HG03159 (cell line): ENCODE results near the gene CAMTA1.
"Not testable (repeated sequence)": the region's sequence is repeated elsewhere in the genome, so short reads cannot be mapped to it uniquely, and the experiment has no call there.

ENCODE experiments used
- ATAC-seq: cut with Tn5 transposase; IDR thresholded peaks from one replicate; pipeline ENCODE4 v1.9.1; 2021; ENCODE audit warnings: mild to moderate bottlenecking, moderate library complexity; ENCODE audit not compliant: unreplicated experiment

The CAMTA1 gene

DNA sequence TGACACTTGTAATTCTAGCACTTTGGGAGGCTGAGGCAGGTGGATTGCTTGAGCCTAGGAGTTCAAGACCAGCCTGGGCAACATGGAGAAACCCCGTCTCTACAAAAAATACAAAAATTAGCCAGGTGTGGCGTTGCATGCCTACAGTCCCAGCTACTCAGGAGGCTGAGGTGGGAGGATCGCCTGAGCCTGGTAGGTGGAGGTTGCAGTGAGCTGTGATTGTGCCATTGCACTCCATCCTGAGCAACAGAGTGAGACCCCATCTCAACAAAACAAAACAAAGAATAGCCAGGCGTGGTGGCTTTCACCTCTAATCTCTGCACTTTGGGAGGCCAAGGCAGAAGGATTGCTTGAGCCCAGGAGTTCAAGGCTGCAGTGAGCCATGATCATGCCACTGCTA is 922.8 kb downstream of the CAMTA1 start:
- ATAC-seq = not testable (repeated sequence)

DNA sequence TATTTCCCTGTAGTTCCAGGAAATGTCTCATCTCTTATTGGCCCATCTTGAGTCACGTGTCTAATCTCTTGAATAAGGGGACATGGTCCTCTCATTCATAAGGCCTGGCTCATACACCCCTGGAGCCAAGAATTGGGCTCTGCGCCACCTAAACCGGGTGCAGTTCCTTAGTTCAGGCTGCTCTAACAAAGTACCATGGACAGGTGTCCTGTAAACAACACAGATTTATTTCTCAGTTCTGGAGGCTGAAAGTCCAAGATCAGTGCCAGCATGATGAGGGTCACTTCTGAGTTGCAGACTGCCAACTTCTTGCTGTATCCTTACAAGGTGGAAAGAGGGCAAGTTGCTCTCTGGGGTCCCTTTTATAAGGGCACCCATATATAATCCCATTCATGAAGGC is 925.6 kb downstream of the CAMTA1 start:
- ATAC-seq = no peak

DNA sequence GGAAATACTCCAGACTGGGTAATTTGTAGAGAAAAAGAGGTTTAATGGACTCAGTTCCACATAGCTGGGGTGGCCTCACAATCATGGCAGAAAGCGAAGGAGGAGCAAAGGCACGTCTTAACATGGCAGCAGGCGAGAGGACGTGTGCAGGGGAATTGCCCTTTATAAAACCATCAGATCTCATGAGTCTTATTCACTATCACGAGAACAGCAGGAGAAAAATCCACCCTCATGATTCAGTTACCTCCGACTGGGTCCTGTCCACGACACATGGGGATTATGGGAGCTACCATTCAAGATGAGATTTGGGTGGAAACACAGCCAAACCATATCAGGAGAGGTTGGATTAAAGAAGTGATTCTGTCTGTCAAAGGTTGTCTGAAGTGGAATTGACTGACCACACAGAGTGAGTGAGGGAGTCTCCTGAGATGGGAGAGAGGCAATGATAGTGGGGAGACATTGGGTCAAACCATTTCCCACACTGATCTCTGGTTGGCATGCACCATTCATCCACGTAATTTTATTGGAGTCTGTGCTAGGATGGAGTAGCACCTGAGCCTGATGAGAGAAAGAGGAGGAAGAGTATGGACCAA is 927.6 kb downstream of the CAMTA1 start:
- ATAC-seq = no peak

DNA sequence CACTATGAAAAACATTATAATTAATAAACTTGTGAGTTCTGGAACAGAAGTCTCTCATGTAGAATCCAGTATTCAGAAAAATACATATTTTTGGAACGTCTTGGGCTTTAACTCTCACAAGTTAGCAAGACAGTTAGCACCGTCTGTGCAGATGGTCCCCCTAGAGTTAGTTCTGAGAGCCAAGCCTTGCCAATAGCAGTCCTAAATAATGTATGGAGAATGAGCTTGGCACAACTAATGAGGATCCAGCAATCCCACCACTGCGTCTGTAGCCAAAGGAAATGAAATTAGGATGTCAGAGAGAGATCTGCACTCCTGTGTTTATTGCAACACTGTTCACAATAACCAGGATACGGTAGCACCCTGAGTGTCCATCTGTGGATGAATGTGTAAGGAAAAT is 931.3 kb downstream of the CAMTA1 start:
- ATAC-seq = no peak

DNA sequence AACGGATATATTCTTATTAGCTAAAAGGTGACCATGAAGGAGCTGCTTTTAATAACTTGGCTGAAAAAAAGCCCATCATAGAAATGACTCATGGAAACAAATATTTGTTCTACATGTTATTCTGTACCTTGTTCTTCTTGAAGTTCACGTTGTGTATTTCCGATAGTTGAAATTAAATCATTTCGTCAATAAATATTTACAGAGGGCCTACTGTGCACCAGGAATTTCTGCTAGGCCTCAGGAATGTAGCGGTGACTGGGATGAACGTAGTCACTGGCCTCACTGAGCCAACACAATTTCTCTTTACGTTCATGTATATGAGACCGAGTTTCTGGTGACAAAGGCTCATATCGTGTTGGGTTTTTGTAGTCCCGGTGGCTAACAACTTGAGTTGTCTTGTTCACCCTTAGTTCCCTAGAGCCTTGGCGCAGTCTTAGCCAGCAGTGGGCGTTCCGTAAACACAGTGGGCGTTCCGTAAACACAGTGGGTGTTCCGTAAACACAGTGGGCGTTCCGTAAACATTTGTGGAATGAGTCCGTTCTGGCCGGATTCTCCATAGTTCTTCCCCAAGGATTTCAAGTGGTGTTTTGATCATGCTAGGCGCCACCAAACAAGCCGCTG is 932.6 kb downstream of the CAMTA1 start:
- ATAC-seq = no peak

DNA sequence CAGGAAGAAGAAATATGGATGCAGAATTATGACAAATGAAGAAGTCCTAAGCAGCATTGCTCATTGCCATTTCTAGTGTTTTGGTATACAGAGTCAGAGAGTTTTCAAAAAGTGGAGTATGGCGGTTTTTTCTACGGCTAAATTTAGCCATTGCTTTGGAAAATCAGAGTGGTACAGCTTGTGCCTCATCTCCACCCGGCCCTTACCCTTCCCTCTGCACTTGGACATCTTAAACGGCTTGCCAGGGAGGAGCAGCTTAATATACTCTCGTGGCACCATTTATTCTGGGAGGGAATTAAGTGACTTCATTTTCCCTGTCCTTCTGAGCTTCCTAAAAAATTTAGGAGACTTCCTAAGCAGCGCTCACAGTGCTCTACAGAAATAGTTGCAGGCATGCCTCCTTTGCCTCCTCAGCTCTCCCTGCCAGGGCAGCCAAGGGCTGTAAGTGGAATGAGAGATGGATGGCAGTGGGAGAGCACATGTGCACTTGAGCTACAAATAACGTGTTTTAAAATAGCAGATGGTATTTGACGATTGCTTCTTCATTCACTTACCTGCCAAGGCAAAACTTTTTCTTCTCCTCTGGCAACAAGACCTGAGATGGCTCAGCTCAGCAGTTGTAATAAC is 934.3 kb downstream of the CAMTA1 start:
- ATAC-seq = no peak

DNA sequence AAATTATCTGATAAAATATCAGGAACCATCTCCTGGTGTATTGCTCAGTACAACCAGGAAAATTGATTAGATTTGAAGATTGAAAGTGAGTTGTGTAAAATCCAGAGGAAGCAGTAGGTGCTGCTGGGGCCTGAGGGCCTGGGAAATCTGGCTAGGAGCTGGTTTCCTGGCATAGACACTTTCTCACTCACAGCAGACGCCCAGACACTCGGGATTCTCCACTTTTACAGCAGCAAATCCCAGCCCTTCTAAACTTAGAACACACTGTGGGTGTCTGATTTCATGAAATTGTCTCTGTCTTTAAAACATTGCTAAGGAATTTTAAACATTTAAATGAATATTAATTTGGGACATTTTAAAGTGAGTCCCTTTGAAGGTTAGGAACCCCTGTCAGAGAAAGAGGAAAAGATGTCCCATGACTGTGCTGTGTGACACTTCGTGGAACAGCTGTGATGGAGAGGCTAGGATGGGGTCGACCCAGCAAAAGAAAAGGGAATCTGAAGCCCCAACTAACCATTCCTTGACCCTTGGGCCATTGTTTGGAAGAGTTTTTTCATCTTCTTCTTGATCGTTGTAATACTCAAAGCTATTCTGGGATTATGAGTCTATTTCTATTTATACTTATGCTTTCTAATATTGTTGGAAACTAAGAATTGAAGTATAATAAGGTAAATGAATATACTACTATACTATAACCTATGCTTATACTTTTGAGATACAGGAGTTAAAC is 936.9 kb downstream of the CAMTA1 start:
- no peak for ATAC-seq

DNA sequence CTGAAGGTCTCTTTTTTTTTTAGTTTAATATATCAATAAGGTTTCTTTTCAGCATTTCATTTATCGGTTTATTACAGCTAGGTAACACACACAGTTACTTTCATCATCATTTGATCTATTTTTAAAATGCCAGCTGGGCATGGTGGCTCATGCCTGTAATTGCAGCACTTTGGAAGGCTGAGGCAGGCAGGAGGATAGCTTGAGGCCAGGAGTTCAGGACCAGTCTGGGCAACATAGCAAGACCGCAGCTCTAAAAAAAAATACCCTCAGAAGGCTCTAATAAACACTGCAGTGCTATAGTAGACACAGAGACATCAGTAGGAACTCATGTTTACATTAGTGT is 937.4 kb downstream of the CAMTA1 start:
- no peak for ATAC-seq

DNA sequence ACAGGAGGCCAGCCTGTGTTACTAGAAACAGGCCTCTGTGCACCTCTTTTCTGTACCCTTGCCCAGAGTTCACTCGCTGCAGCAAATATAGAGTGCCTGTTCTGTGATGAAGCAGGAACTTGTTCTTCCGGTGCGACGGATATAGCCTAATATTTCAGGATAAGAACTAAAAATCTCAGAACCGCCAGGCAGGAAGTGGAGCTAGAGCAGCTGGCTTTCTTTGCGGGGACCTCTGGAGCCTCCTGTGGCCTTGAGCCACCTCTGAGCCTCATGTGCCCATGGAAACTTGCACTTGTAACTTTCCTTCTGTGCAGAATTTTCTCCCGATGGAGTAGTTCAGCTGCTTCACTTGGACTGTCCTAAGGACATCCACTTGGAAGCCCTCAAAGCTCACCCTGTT is 941.4 kb downstream of the CAMTA1 start:
- no peak for ATAC-seq

DNA sequence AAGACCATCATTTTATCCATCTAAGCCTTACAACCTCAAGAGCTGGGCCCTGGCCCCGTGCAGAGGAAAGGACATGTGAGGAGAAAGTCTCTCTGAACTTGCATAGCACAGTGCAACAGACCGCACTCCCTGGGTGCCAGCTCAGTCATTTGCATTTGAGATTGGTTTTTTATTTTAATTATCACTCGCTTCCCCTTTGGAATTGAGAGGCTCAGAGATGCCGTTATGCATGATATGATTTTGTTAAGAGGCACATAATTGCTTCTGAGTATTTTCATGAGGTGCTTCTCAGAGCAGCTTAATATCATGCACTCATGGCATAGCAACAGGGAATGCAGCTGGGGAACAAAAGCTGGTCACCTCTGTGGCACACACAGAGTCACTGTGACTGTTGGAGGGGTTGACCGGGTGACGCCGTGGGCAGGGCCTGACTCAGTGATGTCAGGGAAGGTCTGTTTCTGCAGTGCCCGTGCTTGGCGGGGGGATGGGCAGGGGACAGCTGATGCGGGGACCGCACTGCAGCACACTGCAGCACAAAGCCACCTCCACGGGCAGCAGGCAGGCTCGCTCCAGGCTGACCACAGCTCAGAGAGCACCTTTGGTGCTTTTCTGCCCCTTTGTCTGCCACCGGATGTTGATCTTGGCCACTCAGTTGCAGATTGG is 942.7 kb downstream of the CAMTA1 start:
- no peak for ATAC-seq

DNA sequence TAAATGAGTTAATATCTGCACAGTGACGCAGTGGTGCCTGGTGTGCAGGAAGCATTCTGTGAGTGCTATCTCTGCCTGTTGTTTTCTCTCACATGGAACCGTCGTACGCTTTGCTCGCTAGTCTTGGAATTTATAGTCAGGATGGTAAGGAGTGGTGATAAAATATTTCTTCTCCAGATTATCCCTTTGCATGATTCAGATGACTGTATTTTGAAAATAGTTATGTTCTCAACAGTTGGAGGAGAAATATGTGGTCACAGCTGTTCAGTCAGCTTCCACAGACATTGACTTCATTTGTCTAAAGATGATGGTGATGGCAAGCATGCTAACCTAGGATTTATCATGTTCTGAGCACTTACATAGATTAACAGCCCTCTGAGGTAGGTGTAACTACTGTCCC is 944.5 kb downstream of the CAMTA1 start:
- no peak for ATAC-seq

DNA sequence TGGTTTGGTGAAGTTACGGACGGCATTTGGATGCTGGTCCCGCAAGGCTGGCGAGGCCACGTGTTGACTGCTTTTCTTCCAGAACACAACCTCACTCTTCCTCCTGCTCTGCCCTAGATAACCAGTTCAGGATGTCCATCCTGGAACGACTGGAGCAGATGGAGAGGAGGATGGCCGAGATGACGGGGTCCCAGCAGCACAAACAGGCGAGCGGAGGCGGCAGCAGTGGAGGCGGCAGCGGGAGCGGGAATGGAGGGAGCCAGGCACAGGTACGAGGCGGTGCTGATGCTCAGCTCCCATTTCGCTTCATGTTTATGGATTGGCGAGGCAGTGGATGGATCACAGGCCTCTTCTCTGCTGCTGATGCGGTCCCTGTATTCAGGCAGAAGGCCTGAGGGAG is 947.1 kb downstream of the CAMTA1 start:
- no peak for ATAC-seq

DNA sequence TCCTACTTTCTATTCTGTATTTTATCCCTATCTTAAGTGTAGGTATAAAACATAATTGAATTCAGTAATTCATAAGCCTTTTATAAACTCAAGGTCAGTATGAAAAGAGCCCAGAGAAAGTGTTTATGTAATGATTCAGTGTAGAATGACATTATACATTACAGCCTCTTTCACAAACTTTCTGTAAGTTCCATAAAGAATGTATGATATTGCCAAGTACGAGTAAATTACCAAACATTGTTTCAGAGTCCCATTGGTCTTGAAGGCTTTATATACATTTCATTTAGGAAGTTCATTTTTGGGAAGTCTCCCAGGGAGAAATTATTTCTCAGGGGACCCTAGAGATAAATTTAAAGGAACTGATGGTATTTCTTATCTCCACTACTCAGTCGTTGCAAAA is 948.0 kb downstream of the CAMTA1 start:
- ATAC-seq = no peak

DNA sequence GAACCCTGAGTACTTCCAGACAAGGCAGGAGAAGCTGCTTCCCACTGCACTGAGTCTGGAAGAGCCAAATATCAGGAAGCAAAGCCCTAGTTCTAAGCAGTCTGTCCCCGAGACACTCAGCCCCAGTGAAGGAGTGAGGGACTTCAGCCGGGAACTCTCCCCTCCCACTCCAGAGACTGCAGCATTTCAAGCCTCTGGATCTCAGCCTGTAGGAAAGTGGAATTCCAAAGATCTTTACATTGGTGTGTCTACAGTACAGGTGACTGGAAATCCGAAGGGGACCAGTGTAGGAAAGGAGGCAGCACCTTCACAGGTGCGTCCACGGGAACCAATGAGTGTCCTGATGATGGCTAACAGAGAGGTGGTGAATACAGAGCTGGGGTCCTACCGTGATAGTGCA is 952.8 kb downstream of the CAMTA1 start:
- no peak for ATAC-seq

DNA sequence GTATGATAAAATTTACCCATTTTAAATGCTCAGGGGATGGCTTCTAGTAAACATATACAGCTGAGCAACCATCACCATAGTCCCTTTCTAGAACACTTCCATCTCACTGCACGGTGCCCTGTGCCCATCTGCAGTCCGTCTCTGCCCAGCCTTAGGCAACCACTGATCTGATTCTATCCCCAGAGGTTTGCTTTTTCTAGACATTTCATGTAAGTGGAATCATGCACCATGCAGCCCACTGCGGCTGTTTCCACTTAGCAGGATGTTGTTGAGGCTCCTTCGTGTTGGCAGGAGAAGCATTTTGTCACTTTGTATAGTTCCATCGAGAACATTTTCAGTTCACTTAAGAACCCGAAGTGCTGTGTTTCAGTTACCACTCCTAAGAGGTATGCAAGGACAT is 958.1 kb downstream of the CAMTA1 start:
- no peak for ATAC-seq

DNA sequence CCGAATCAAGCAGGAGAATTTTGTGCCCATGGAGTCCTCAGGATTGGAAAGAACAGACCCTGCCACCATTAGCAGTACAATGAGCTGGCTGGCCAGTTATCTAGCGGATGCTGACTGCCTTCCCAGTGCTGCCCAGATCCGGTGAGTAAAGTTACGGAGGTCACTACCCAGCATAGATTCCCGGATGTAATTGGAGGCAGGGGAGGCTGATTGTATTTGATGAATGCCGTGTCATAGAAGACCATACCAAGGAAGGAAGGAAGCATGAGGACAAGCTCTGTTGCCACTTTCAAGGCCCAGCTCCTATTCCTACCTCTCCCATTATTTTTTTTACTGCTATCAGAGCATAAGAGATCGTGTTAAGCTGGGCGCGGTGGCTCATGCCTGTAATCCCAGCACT is 959.6 kb downstream of the CAMTA1 start:
- ATAC-seq = no peak

DNA sequence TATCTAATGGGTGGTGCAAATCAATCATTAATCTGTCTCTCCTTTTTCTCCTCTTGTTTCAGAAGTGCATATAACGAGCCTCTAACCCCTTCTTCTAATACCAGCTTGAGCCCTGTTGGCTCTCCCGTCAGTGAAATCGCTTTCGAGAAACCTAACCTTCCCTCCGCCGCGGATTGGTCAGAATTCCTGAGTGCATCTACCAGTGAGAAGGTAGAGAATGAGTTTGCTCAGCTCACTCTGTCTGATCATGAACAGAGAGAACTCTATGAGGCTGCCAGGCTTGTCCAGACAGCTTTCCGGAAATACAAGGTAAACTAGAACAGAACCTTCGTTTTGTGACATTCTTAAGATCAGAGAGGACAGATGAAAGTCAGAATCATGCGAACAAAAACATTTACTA is 960.5 kb downstream of the CAMTA1 start:
- ATAC-seq = no peak

DNA sequence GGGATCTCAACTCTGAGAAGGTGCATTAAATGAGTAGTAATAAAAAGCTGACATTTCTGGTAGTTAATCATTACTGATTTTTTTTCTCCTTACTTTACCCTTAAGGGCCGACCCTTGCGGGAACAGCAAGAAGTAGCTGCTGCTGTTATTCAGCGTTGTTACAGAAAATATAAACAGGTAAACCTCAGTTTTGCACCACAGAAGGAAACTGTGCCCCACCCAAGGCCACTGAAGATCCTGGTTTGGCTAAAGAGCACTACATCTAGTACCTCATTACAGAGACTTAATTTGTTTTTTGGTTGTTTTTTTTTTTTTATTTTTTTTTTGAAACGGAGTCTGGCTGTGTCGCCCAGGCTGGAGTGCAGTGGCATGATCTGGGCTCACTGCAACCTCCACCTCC is 962.4 kb downstream of the CAMTA1 start:
- ATAC-seq = no peak

DNA sequence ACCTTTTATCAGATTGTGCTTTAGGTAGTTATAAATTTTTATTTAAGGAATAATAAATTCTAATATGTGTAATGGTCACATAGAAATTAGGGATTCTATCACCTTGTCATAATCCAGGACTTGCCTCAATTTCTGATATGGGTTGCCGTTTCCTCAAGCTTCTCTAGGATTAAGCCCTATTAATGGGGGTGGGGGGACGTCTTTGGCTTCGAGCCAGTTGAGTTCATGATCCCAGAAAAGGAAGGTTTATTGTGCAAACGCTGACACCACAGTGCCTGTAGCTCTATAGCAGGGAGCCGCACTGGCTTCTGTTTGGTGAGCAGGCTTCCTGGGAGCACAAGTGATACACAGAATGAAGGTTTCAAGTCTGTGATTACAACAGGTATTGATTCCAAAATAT is 963.9 kb downstream of the CAMTA1 start:
- no peak for ATAC-seq

DNA sequence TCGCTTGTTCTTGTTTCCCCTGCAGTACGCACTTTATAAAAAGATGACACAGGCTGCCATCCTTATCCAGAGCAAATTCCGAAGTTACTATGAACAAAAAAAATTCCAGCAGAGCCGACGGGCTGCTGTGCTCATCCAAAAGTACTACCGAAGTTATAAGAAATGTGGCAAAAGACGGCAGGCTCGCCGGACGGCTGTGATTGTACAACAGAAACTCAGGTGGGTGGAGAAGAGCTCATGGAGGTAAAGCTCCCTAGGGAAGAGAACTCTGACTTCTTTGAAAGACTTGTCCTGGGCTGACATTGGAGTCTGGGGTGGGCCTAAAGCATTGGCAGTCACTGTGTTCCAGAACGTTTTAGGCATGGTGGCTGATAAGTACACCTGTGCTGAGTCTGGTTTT is 965.9 kb downstream of the CAMTA1 start:
- ATAC-seq = no peak

DNA sequence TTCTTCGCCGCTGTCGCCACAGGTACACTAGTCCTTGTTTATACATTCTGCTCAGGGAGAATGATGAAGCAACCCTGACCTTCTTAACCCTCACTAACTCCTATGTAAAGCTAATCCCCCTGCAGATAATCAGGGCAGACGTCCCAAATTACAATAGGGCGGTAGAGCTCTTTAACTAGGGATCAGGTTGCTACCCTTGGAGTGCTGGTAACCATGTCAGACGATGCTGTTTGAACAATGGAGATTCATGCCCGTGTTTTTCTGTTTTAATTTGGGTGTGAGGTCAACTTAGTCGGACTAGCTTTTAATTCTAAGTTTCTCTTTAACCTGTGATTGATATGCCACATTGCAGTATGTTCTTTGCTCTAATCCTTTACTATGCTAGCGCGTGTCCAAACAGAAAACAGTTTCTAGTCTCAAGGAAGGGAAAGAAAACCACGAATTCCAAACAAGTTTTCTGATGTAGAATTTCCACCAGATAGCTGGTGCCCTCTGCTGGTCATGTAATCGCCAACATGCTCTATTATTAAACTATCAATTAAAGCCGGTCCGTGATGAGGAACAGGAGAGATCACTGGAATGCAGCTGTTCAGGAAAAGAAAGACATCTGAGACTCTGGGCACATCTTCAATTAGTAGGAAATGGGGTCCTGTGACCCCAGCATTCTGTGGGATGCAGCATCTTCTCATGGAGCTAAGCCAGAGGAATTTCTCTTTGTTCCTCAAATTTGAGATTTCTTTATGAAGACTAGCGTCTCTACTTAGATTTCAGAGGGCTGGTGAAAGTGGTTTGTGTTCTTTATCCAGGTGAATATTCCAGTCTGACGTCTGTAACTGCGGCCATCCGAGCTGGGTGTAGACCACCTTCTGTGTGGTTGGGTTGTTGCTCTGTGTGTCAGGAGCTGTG is 967.5 kb downstream of the CAMTA1 start:
- no peak for ATAC-seq
